OCI-LY7 (cell line): ENCODE measurements around the gene ZNF189. TPM values are rescaled to one million over a fixed set of nuclear protein-coding genes. Genes with fewer than 3 reads are reported as not detected.

Source experiments
- BruUV-seq: library from RNA; stranded (reverse); fragments of 400-500 nt; replicated peaks from 2 replicates; lab custom pipeline; 2021; lab: Mats Ljungman, UMichigan
- CTCF ChIA-PET: fragments of 300-600 bp; sonication (Branson Sonifier 250); formaldehyde crosslinking; loops from one replicate; lab custom pipeline; 2022; ENCODE audit warnings: antibody characterized with exemption; ENCODE audit not compliant: unreplicated experiment; lab: Charles Lee
- POLR2A ChIA-PET: fragments of 300-600 bp; sonication (Branson Sonifier 250); formaldehyde crosslinking; loops from one replicate; lab custom pipeline; 2022; ENCODE audit warnings: antibody characterized with exemption; lab: Charles Lee
- DNase-seq: peaks from one replicate; pipeline ENCODE4 v3.0.0-alpha.2; 2015; ENCODE audit warnings: low spot score
- H2AFZ ChIP-seq: fragments of 200-600 bp; sonication (generic), shearing (Covaris generic); 2 replicates; pipeline ENCODE4 v1.6.1; 2014; ENCODE audit warnings: mild to moderate bottlenecking, antibody characterized with exemption, low read length, moderate library complexity
- H3K27ac ChIP-seq: fragments of 200-600 bp; sonication (generic); 2 replicates; pipeline ENCODE4 v1.5.1; 2014; ENCODE audit warnings: mixed run types, low read depth, mild to moderate bottlenecking, moderate library complexity, low read length, inconsistent platforms; ENCODE audit not compliant: poor library complexity, severe bottlenecking
- H3K36me3 ChIP-seq: fragments of 200-600 bp; sonication (generic); 2 replicates; pipeline ENCODE4 v1.6.1; 2014; ENCODE audit warnings: mild to moderate bottlenecking, antibody characterized with exemption, low read length, moderate library complexity, mixed read lengths; ENCODE audit not compliant: insufficient read depth
- H3K4me1 ChIP-seq: fragments of 200-600 bp; sonication (generic); 2 replicates; pipeline ENCODE4 v1.5.1; 2014; ENCODE audit warnings: mild to moderate bottlenecking, low read length; ENCODE audit not compliant: insufficient read depth, poor library complexity, severe bottlenecking
- H3K4me2 ChIP-seq: fragments of 200-600 bp; sonication (generic); 2 replicates; pipeline ENCODE4 v1.6.1; 2014; ENCODE audit warnings: mild to moderate bottlenecking, low read length
- H3K4me3 ChIP-seq: fragments of 200-600 bp; sonication (generic); 2 replicates; pipeline ENCODE4 v1.5.1; 2014; ENCODE audit warnings: mild to moderate bottlenecking, low read depth, low read length; ENCODE audit not compliant: poor library complexity, severe bottlenecking
- H3K79me2 ChIP-seq: fragments of 200-600 bp; sonication (generic); 2 replicates; pipeline ENCODE4 v1.6.1; 2016; ENCODE audit warnings: low read depth, mild to moderate bottlenecking, low read length, moderate library complexity, mixed read lengths; ENCODE audit not compliant: insufficient read depth
- H3K9me2 ChIP-seq: fragments of 200-600 bp; sonication (generic); 2 replicates; pipeline ENCODE4 v1.6.1; 2016; ENCODE audit warnings: mild to moderate bottlenecking, low read length, mixed read lengths; ENCODE audit not compliant: insufficient read depth
- H3K9me3 ChIP-seq: fragments of 200-600 bp; sonication (generic); 2 replicates; pipeline ENCODE4 v1.6.1; 2014; ENCODE audit warnings: mild to moderate bottlenecking, mixed run types, low read length, mixed read lengths
- H4K20me1 ChIP-seq: fragments of 200-600 bp; sonication (generic); 2 replicates; pipeline ENCODE4 v1.6.1; 2014; ENCODE audit warnings: mild to moderate bottlenecking, antibody characterized with exemption, low read length, moderate library complexity, mixed read lengths; ENCODE audit not compliant: insufficient read depth
- EZH2phosphoT487 ChIP-seq: fragments of 200-600 bp; sonication (generic); IDR thresholded peaks from 2 replicates; pipeline ENCODE4 v1.6.1; 2018; ENCODE audit warnings: low read depth, borderline replicate concordance, mild to moderate bottlenecking, mixed run types, antibody characterized with exemption, low read length, moderate library complexity, mixed read lengths
- intact Hi-C: fragments of 100-400 bp; cut with micrococcal nuclease; formaldehyde crosslinking; loops from one replicate; pipeline ENCODE4 v1.10.0; 2022; ENCODE audit not compliant: unreplicated experiment
- total RNA-seq, 2 experiments: library from RNA; depleted of rRNA in 1 of 2; stranded (reverse); fragments of >200 nt in 1 of 2; shearing (Covaris generic) in 1 of 2; gene quantifications; 2 replicates each; pipeline ENCODE4 v1.2.3, GENCODE V29; 2014 to 2022
- TF ChIP-seq, protein P1 (sequence below): fragments of 200-600 bp; sonication (generic); conservative IDR thresholded peaks from 2 replicates; pipeline ENCODE4 v1.5.1; 2014; ENCODE audit warnings: mild to moderate bottlenecking, antibody characterized with exemption, low read length, moderate library complexity, mixed read lengths

The ZNF189 gene
- total RNA-seq, 2 experiments from 2014 or later, result 11.0 to 17.3 TPM

DNA sequence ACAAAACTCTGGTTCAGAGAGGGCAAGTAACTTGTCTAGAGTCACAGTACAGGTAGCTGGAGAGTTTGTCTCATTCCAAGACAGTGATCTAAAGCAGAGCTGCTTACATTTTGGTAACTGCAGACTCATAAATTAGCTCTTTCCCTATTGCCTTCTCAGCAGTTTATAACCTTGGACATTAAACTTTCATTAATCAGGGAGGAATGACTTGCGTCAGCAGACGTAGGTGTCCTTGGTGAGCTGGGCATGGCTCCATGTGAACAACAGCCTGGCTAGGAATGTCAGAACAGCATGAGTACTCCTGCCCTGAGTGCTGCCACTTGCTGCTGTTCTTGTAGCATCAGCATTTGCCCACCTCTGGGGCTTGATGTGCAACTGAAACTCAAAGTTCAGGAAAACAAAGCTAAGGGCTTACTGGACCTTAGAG is 39.2 kb downstream of the ZNF189 start:
- H3K27ac ChIP-seq, result no peak overlapping the region
- intact Hi-C loops, result no loop called here
- H3K9me3 ChIP-seq, result no peaks in the 10 kb centered on the region
- POLR2A ChIA-PET, result interaction anchor here (0.5 to 1.3 kb wide), 2 partner anchors 11 to 31 kb away, joined by 3 read pairs; no protein-coding TSS in a partner anchor
- H3K4me2 ChIP-seq, result no peak overlapping the region
- TF ChIP-seq EZH2phosphoT487, result no peak
- TF ChIP-seq, protein P1, sequence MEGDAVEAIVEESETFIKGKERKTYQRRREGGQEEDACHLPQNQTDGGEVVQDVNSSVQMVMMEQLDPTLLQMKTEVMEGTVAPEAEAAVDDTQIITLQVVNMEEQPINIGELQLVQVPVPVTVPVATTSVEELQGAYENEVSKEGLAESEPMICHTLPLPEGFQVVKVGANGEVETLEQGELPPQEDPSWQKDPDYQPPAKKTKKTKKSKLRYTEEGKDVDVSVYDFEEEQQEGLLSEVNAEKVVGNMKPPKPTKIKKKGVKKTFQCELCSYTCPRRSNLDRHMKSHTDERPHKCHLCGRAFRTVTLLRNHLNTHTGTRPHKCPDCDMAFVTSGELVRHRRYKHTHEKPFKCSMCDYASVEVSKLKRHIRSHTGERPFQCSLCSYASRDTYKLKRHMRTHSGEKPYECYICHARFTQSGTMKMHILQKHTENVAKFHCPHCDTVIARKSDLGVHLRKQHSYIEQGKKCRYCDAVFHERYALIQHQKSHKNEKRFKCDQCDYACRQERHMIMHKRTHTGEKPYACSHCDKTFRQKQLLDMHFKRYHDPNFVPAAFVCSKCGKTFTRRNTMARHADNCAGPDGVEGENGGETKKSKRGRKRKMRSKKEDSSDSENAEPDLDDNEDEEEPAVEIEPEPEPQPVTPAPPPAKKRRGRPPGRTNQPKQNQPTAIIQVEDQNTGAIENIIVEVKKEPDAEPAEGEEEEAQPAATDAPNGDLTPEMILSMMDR, result no peak
- H2AFZ ChIP-seq, result no peak overlapping the region
- no peak for DNase-seq
- H3K9me2 ChIP-seq, result no peaks in the 10 kb centered on the region
- H3K36me3 ChIP-seq, result no peaks in the 10 kb centered on the region
- CTCF ChIA-PET, result interaction anchor here (1.1 kb wide), 1 partner anchor 9 kb away, joined by 4 read pairs; no protein-coding TSS in a partner anchor
- H3K79me2 ChIP-seq, result no peaks in the 10 kb centered on the region
- no peak overlapping the region for H3K4me3 ChIP-seq
- no peaks in the 10 kb centered on the region for H4K20me1 ChIP-seq
- BruUV-seq, result no TSS peak
- peaks cover 16% of the 10 kb centered on the region for H3K4me1 ChIP-seq

DNA sequence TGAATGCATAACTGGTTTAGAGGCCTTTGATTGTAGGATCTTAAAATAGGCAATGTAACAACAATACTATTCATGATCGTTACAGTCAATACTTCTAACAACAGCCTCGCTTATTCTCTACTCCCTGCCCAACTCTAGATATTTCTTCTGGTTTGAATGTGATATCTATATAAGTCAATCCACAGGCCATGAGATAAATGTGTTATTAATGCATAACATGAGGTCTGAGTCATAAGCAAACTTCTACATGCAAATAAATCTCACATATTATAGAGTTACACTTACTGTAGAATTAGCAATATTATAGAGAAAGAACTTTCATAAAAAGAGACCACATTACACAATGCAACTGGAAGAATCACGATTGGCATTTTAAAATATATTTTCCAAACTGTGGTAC is 39.9 kb downstream of the ZNF189 start:
- H2AFZ ChIP-seq, result no peak overlapping the region
- no peak for TF ChIP-seq EZH2phosphoT487
- TF ChIP-seq, protein P1, result no peak
- H3K36me3 ChIP-seq, result no peaks in the 10 kb centered on the region
- no peaks in the 10 kb centered on the region for H4K20me1 ChIP-seq
- H3K27ac ChIP-seq, result no peak overlapping the region
- no peaks in the 10 kb centered on the region for H3K9me2 ChIP-seq
- H3K79me2 ChIP-seq, result no peaks in the 10 kb centered on the region
- no peak for DNase-seq
- BruUV-seq, result no TSS peak
- H3K4me3 ChIP-seq, result no peak overlapping the region
- H3K9me3 ChIP-seq, result no peaks in the 10 kb centered on the region
- intact Hi-C loops, result no loop called here
- ChIA-PET POLR2A (no interaction called here), CTCF (interaction anchor here (1.1 kb wide), 1 partner anchor 8 kb away, joined by 4 read pairs; no protein-coding TSS in a partner anchor)
- peaks cover 16% of the 10 kb centered on the region for H3K4me1 ChIP-seq
- no peak overlapping the region for H3K4me2 ChIP-seq

DNA sequence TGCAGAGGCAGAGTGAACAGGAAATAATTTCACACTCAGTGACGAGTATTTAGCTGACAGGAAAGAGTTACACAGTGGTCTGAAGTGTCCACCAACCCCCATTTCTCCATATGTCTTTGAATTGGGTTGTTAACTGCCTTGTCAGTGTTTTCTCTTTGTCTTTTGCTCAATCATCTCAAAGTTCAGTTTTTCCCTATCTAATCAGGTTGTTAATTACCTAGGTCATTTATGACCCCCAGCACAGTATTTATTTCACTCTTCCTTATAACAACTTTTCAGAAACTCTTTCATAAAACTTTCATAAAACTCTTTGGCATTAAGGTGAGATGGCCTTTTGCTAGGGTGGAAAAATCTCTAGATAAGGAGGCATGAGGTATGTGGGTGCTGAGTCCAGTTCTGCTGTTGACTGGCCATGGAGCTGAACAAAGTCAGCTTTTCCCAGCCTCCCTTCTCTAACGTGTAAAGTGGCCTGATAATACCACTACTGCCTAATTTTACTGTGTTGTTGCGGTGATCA is 42.1 kb downstream of the ZNF189 start:
- H3K4me3 ChIP-seq, result no peak overlapping the region
- peak overlapping the region; percentile 37 for H3K4me2 ChIP-seq
- intact Hi-C loops, result no loop called here
- no peak for TF ChIP-seq EZH2phosphoT487
- TF ChIP-seq, protein P1, result no peak
- BruUV-seq, result no TSS peak
- no peaks in the 10 kb centered on the region for H4K20me1 ChIP-seq
- DNase-seq, result peak; percentile 30
- ChIA-PET POLR2A (no interaction called here), CTCF (no interaction called here)
- peaks cover 10% of the 10 kb centered on the region for H3K4me1 ChIP-seq
- H2AFZ ChIP-seq, result peak overlapping the region; percentile 46; the same call in 1 of the 2 replicates
- no peaks in the 10 kb centered on the region for H3K9me3 ChIP-seq
- no peaks in the 10 kb centered on the region for H3K79me2 ChIP-seq
- no peak overlapping the region for H3K27ac ChIP-seq
- H3K36me3 ChIP-seq, result no peaks in the 10 kb centered on the region
- no peaks in the 10 kb centered on the region for H3K9me2 ChIP-seq
